Measurements from ENCODE around the gene SLC26A11. TPM values are rescaled to one million over a fixed set of nuclear protein-coding genes. Genes with fewer than 3 reads are reported as not detected.

SLC26A11 gene
- polyA plus RNA-seq, 1 donor (not counting 4 experiments of a cell fraction or from before 2014, with no cell fraction given), result 2.2 TPM

DNA sequence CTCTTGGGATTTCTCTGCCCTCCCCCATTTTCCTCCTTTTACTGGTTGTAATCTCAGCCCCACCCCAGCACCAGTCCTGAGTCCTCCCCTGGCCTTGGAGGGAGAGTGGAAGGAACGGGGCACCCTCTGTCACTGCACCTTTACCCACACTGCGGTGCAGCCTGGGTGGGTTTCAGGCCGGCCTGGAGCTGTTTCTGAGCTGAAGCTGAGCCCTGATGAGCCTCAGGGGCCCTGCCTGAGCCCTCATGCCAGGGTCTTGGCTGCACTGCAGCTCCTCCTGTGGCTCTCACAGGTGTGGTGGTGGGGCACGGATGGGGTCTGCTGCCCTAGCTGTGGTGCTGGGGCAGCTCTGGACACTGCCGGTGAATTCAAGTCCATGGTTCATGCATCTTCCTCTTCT lies 74.9 kb downstream of the SLC26A11 start:
- Histone ChIP-seq H4K20me1 (ENCODE audit: control insufficient read depth, extremely low read depth, insufficient read depth, low read length) (no peaks in the 10 kb centered on the region), H3K9me3 (ENCODE audit: control insufficient read depth, low read depth, low read length) (no peaks in the 10 kb centered on the region), H3K9me1 (ENCODE audit: control insufficient read depth, extremely low read depth, insufficient read depth, low read length) (no peaks in the 10 kb centered on the region), H3K36me3 (ENCODE audit: control insufficient read depth in 2 of 2, extremely low read depth in 1 of 2, insufficient read depth in 2 of 2, low read length in 2 of 2) (peaks cover 32 to 41% of the 10 kb centered on the region in 2 experiments), H3K27ac (ENCODE audit: control insufficient read depth, insufficient read depth, low read length) (no peak overlapping the region), H3K4me1 (ENCODE audit: control insufficient read depth, extremely low read depth, insufficient read depth, low read length) (no peaks in the 10 kb centered on the region), H3K79me2 (ENCODE audit: control insufficient read depth, insufficient read depth, low read length) (no peaks in the 10 kb centered on the region), H3K4me3 (ENCODE audit: control insufficient read depth in 2 of 3, extremely low read depth in 1 of 3, insufficient read depth in 2 of 3, low read depth in 1 of 3, low read length in 3 of 3) (no peak overlapping the region), H3K4me2 (ENCODE audit: control insufficient read depth, extremely low read depth, insufficient read depth, low read depth, low read length) (no peak overlapping the region), H3K9ac (ENCODE audit: control insufficient read depth, extremely low read depth, insufficient read depth, low read length) (no peak overlapping the region), H2AFZ (ENCODE audit: control insufficient read depth, low read length) (no peak overlapping the region), H3K27me3 (ENCODE audit: control insufficient read depth, extremely low read depth, insufficient read depth, low read length) (no peaks in the 10 kb centered on the region)
- no peak for DNase-seq (ENCODE audit: low read depth, low spot score)
- FAIRE-seq, result no peak
- dilution Hi-C loops (cut with MboI; ENCODE audit: extremely low pct_ligation_motif_present, low sequenced_read_pairs), result no loop called here
- TF ChIP-seq, protein P1, sequence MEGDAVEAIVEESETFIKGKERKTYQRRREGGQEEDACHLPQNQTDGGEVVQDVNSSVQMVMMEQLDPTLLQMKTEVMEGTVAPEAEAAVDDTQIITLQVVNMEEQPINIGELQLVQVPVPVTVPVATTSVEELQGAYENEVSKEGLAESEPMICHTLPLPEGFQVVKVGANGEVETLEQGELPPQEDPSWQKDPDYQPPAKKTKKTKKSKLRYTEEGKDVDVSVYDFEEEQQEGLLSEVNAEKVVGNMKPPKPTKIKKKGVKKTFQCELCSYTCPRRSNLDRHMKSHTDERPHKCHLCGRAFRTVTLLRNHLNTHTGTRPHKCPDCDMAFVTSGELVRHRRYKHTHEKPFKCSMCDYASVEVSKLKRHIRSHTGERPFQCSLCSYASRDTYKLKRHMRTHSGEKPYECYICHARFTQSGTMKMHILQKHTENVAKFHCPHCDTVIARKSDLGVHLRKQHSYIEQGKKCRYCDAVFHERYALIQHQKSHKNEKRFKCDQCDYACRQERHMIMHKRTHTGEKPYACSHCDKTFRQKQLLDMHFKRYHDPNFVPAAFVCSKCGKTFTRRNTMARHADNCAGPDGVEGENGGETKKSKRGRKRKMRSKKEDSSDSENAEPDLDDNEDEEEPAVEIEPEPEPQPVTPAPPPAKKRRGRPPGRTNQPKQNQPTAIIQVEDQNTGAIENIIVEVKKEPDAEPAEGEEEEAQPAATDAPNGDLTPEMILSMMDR (optimal IDR thresholded peaks at IDR 0.05 in 1 of 3, IDR thresholded peaks at IDR 0.05 in 1 of 3, conservative IDR thresholded peaks at IDR 0.05 in 1 of 3; ENCODE audit: extremely low read depth in 1 of 3, insufficient read depth in 2 of 3, low read length in 3 of 3), result no peak
- TF ChIP-seq EZH2 (IDR thresholded peaks at IDR 0.05; ENCODE audit: low read length), result no peak

DNA sequence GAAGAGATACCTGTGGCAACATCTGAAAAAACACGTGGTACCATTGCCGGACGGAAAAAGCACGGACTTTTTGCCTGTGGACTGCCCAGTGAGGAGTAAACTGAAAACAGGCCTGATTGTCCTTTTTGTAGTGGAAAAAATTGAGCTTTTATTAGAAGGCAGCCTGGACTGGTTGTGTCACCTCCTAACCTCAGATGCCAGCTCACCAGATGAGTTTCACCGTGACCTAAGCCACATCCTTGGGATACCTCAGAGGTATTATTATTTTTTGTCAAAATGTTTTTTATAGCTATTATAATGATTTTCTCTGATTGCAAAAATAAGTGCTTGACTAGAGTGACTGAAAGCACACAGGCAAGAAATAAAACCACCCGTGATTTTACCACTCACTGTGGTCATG lies 75.3 kb downstream of the SLC26A11 start:
- Histone ChIP-seq H3K79me2 (ENCODE audit: control insufficient read depth, insufficient read depth, low read length) (no peaks in the 10 kb centered on the region), H3K27ac (ENCODE audit: control insufficient read depth, insufficient read depth, low read length) (no peak overlapping the region), H3K9me1 (ENCODE audit: control insufficient read depth, extremely low read depth, insufficient read depth, low read length) (no peaks in the 10 kb centered on the region), H3K4me3 (ENCODE audit: control insufficient read depth in 2 of 3, extremely low read depth in 1 of 3, insufficient read depth in 2 of 3, low read depth in 1 of 3, low read length in 3 of 3) (no peak overlapping the region), H3K9ac (ENCODE audit: control insufficient read depth, extremely low read depth, insufficient read depth, low read length) (no peak overlapping the region), H4K20me1 (ENCODE audit: control insufficient read depth, extremely low read depth, insufficient read depth, low read length) (no peaks in the 10 kb centered on the region), H3K4me2 (ENCODE audit: control insufficient read depth, extremely low read depth, insufficient read depth, low read depth, low read length) (no peak overlapping the region), H3K27me3 (ENCODE audit: control insufficient read depth, extremely low read depth, insufficient read depth, low read length) (no peaks in the 10 kb centered on the region), H3K9me3 (ENCODE audit: control insufficient read depth, low read depth, low read length) (no peaks in the 10 kb centered on the region), H3K36me3 (ENCODE audit: control insufficient read depth in 2 of 2, extremely low read depth in 1 of 2, insufficient read depth in 2 of 2, low read length in 2 of 2) (peaks cover 28 to 41% of the 10 kb centered on the region in 2 experiments), H2AFZ (ENCODE audit: control insufficient read depth, low read length) (no peak overlapping the region), H3K4me1 (ENCODE audit: control insufficient read depth, extremely low read depth, insufficient read depth, low read length) (no peaks in the 10 kb centered on the region)
- FAIRE-seq (no peak), DNase-seq (ENCODE audit: low read depth, low spot score) (no peak)
- TF ChIP-seq, protein P1 (optimal IDR thresholded peaks at IDR 0.05 in 1 of 3, IDR thresholded peaks at IDR 0.05 in 1 of 3, conservative IDR thresholded peaks at IDR 0.05 in 1 of 3; ENCODE audit: extremely low read depth in 1 of 3, insufficient read depth in 2 of 3, low read length in 3 of 3), result no peak
- TF ChIP-seq EZH2 (IDR thresholded peaks at IDR 0.05; ENCODE audit: low read length), result no peak
- dilution Hi-C loops (cut with MboI; ENCODE audit: extremely low pct_ligation_motif_present, low sequenced_read_pairs), result no loop called here
